Embryonic facial prominence (tissue), 1 donor: ENCODE results near the gene COL2A1.

Experiments
- DNase-seq: peaks from one replicate; pipeline ENCODE4 v3.0.0-alpha.2; 2016; ENCODE audit errors: extremely low spot score

Gene COL2A1

GRCh38 chr12:47989666-47990065 is 14.6 kb downstream of the COL2A1 start:
- no peak for DNase-seq

DNA sequence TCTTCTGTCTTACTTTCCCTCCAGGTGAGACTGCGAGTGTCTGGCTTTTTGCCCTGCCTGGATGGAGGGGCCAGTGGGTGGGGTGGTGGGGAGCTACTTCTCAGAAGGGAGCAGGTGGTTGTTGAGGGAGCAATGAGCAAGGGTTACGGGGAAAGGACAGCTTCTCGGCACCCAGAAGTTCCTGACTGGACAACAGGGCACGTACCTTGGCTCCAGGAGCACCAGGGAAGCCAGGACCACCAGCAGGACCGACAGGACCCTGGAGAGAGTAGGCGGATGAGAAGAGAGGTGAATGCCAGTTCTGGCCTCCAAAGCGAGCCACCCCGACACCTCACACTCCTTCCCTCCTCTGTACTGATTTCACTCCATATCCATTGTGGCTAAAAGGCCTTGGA is 15.3 kb downstream of the COL2A1 start:
- no peak for DNase-seq

DNA sequence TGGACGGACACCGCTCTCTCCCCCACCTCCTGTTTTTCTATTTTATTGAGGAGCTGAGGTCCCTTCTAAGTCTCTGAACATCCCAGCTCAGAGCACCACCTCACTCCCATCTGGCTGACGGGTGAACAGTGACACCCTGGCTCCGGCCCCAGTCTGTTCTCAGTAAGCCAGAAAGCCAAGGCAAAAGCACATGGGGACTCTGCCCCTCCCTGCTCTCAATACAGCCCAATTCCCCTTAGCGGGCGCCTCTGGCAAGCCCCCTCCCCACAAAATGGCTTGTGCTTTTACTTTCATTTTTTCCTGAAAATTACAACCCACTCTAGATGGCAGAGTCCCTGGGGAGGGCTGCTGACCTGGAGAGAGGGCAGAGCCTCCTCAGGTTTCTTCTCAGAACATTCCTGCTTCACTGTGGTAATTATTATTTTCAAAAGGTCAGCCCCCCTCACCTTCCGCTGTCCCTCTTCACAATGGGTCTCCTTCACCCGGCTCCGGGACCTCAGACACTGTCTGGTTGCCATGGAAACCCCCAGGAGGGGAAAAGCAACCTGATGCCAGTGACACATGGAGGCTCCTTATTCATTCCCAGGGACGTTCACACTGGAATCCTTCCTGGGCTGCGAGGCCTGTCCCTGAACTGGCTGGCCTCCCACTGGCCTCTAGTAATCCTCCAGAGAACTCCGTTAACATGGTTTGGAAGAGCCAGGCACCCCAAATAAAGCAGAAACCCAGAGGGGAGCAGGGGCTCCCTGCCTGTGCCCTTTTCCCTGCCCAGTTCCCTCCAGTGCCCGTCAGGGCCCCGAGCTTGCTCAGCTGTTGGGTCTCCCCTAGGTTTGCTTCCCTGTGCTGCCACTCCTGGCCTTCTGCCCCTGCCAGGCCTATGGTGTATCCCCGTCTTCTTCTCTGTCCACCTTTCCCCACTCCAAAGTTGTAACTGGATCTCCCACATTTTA is 15.9 kb downstream of the COL2A1 start:
- DNase-seq, result no peak

DNA sequence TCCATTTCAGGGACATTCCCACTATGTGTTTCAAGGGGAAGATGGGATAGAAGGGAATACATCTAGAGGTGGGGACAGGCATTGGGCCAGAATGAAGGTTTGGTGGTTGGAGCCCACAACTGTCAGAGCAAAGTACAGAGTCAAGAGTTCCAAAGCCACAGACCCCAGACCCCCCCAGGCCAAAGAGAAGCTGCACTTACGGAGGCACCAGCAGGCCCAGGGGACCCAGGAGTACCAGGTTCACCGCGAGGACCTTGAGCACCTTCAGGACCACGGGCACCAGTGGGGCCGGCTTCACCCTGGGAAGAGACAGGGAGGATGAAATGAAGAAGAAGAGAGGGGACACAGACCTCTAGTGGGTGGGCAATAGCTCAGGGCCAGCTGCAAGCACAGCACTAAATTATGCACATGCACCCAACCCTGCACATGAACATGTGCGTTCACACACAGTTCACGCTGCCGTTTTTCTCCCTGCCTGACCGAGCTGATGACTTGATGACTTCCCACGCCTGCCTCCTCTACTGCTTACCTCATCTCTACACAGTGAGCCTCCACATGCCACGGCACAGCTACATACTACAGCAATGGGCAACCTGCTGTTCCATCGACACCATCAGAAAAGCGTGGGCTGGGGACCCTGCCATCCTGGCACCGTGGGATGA is 16.7 kb downstream of the COL2A1 start:
- no peak for DNase-seq

GRCh38 chr12:47986832-47987231 is 17.4 kb downstream of the COL2A1 start:
- DNase-seq, result no peak

GRCh38 chr12:47986291-47986660 is 18.0 kb downstream of the COL2A1 start:
- no peak for DNase-seq

DNA sequence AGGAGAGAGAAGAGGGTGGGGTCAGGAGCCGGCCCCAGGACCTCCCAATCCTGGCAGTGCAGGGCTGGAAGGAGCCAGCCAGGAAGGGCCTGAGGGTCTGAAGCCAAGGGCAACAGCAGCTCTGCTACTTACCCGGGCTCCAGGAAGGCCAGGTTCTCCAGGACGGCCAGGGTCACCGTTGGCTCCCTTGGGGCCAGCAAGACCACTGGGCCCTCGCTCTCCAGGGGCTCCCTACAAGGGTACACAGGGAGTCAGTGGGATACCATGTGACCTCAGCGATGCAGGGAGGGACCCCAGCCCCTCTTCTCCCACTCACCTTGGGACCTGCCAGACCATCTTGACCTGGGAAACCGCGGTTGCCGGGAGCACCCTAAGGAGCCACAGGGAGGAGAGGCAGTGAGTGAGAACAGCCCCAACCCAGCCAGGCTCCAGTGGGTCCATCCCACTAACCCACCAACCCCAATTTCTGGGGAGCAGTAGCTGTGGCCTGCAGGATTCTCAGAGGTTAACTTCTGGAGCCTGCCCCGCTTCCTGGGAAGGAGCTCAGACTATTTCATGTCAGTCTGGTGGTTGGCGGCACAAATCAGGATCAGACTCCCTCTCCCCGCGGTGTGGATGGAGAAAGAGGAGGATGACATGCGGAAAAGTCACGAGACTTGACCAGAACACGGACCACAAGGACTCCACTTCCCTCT is 18.5 kb downstream of the COL2A1 start:
- DNase-seq, result no peak

DNA sequence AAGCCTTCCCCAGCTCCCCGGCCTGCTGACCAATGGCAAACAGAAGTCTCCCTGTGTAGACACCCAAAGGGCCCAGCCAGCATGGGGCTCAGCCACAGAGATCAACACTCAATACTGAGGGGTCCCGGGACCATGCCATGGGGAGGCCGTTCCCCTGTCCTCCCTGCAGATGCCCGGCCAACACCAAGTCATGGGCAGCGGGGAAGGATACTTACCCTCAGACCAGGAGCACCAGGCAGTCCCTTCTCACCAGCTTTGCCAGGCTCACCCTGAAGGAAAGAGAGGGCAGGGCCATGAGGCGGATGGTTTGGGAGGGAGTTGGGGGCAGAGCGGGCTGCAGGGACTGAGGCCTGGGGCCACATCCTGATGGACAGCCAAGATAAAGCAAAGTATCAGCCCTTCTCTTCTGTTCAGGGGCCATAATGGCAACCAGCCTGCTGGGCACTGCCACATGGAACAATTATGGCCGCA is 19.9 kb downstream of the COL2A1 start:
- DNase-seq, result no peak

- no peak for DNase-seq
Observed at GRCh38 chr12:47983541-47984115, 20.6 kb downstream of the COL2A1 start.

- DNase-seq, result no peak
Observed at GRCh38 chr12:47982770-47983169, 21.5 kb downstream of the COL2A1 start.

- no peak for DNase-seq
Observed at GRCh38 chr12:47982311-47982710, 22.0 kb downstream of the COL2A1 start.

- DNase-seq, result no peak
Observed at GRCh38 chr12:47981496-47982260, 22.6 kb downstream of the COL2A1 start.

DNA sequence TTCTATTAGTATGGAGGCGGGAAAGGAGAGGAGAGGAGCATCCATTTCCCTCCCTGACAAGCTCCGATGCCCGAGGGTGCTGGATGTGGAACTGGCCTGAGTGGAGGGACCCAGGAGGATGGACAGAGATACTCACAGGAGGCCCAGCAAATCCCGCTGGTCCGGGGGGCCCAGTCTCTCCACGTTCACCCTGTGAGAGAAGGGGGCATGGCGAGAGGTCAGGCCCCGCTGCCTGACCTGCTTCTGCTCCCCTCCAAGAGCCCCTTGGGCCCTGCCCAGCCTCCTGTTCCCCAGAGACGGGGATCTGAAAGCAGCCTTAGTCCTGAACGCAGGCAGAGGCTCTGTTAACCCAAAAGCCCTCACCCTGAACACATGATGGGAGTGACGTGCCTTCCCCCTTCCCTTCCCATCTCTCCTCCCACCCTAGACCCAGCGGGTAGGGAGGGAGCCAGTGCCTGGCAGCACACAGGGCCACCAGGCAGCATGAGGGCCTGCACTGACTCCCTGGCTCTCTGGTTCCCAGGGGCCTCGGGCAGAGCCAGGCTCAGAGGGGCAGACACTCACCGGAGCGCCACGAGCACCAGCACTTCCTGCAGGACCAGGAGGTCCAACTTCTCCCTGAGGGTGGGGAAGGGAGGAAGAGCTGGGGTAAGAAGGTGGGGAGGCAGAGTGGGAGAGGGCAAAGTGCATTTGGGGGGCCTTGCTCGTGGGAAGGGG is 23.3 kb downstream of the COL2A1 start:
- DNase-seq, result no peak

- DNase-seq, result no peak
Observed at GRCh38 chr12:47980197-47980596, 24.1 kb downstream of the COL2A1 start.

- DNase-seq, result no peak
Observed at GRCh38 chr12:47979686-47980085, 24.6 kb downstream of the COL2A1 start.

DNA sequence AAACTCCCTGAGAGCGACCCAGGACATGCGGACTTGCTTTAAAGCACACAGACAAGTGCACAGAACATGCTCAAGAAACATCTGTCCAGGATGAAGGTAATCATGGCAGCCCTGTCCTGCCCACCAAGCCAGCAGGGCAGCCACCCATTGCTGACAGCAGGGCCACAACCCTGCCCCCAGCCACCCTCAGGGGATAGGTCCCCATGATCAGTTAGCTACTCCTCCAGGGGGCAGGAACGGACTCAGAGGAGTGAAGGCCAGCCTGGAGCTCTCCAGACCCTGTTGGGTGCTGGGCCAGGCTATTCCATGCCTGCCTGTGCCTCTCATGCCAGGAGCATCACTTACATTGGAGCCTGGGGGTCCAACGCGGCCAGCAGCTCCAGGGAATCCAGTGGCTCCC is 25.1 kb downstream of the COL2A1 start:
- no peak for DNase-seq

GRCh38 chr12:47978598-47978873 is 25.7 kb downstream of the COL2A1 start:
- no peak for DNase-seq

DNA sequence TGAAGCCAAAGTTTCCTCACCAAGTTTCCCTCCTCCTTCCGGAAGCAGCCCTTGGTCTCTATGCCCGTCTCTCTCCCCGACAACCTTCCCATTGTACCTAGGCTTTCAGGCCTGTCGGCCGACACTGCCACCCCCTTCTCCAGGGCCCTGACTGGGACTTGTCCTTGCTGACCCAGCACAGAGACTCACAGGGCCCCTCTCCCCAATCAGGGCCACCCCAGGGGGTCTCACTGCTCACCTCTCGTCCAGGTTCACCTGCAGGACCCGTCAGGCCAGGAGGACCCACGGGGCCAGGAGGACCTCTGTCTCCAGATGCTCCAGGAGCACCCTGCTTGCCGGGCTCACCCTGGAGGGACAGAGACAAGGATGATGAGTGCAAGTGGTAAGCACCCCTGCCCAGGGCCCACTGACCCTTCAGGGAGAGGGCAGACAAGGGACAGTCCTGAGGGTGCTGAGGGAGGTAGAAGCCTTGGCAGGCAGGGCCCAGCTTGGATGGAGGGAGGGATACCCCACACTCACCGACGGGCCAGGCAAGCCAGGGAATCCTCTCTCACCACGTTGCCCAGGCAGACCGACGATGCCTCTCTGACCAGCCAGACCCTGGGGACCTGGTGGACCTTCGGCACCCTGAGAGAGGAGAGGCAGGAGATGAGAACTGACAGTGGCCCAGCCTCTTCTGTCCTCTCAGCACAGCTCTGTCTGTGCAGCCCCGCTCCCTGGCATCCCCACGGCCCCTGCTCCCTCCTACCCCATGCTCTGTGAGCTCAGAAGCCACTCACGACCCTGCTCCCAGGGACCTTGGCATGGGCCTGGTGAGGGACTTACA is 26.3 kb downstream of the COL2A1 start:
- DNase-seq, result no peak

DNA sequence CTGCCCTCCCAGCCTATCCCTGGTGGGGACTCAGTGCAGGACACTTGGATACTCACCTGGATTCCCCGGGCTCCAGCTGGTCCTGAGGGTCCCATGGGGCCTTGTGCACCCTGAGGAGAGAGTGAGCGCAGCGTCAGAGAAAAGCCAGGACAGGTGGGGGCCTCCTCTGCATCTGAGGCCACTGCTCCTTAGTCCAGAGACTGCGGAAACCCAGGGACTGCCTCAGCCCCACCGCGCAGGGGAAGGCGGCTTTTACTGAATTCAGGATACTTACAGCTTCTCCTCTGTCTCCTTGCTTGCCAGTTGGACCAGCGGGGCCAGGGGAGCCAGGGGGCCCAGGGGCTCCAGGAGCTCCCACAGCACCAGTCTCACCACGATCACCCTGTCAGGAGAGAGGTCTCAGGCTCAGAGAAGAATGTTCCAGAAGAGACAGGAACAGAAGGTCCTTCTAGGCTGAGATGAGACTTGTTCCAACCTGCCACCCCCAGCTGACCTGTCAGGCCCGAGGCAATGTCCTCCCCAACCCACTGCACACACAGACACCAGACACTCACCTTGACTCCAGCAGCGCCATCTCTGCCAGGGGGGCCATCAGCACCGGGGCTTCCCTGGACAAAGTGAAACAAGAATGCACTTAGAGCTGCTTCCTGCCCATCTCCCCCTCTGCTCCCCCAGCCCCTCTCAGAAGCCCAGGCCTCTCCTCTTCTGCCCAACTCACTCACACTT is 27.1 kb downstream of the COL2A1 start:
- DNase-seq, result no peak
